T47D (cell line): Measurements from ENCODE around the gene RFX3.

ENCODE experiments used
- DNase-seq, 2 experiments: peaks; one replicate each; pipeline versions ENCODE4 v3.0.0 to v3.0.0-alpha.2; 2011 to 2012; ENCODE audit warnings: low read depth in 1 of 2, low spot score in 1 of 2
- JUND ChIP-seq: IDR thresholded peaks from 2 replicates; pipeline ENCODE4 v1.6.1; 2012; ENCODE audit warnings: low read depth
- in situ Hi-C: cut with HindIII; loops from 2 replicates; pipeline ENCODE4 v1.10.0; 2016; ENCODE audit warnings: low sequenced_read_pairs, low pct_unique_long_range_greater_than_20kb

RFX3 gene

DNA sequence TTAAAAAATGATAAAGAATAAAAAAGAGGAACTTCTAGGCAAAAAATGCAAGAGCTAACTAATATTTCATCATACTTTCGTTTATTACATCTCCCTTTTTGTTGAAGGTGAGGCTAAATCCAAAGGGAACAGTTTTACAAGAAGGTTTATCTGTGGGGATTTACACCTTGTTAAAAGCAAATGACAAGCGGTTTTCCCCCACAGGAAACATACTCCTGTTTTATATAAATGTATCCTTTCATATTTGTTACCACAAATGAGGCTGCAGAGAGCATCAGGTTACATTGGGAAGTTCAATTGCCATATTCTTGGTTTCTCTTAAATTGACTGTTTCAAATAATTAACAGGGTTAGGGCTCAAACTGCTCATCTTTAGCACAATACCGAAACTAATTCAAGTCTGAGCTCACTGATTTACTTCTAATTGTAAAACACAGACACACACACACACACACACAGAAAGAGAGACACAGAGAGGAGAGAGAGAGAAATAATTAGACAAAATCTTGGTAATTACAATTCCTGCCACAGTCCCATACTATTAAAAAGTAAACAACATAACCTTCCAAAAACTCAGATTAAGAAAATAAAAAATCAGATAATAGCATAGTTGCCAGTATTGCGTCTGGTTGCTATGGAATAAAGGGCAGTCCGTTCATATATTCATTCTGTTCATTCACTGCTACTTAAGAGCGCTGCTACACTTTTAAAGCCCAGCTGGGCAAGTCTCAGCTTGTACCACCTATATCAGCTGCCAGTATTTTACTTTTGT is 17.1 kb downstream of the RFX3 start:
- in situ Hi-C loops = no loop called here
- no peak for TF ChIP-seq JUND
- DNase-seq = no peak

DNA sequence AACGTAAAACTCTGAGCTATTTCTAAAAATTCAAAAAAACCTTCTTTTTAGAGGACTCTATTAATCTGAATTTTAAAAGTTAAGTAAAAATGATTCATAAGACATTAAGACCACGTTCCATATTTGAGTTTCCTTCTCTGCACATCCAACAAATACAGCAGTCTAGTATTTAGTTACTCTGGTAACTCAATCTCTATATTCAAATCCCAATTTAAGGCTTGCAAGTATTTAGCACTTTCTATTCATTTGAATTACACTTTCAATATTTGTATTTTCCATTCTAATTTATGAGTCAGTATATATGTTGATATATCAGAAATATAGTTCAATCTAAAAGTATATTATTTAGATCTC is 17.7 kb downstream of the RFX3 start:
- DNase-seq = no peak
- no peak for TF ChIP-seq JUND
- in situ Hi-C loops = no loop called here

DNA sequence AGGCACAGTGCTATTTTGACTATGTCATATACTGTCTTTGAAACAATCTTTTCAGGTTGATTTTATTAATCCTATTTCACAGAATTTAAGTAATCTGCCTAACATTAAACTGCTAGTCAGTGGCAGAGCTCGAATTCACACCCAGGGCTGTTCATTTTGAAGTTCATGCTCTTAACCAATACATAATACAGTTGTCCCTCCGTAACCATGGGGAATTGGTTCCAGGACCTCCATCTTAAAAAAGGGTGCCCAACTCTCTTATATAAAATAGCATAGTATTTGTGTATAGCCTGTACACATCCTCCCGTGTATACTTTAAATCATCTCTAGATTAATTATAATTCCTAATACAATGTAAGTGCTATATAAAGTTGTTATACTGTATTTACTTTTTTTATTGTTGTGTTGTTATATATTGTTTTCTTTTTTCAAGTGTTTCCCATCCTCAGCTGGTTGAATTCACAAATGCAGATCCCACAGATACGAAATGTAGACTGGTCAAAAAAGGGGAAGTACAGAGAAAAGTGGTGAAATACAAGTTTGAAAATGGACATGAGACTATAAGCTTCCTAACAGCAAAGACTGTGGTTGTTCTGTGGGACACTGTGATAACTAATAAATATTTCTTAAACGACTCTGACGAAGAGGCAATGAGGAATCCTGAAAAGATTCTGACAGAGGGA is 18.3 kb downstream of the RFX3 start:
- no peak for DNase-seq
- TF ChIP-seq JUND = no peak
- in situ Hi-C loops = no loop called here

DNA sequence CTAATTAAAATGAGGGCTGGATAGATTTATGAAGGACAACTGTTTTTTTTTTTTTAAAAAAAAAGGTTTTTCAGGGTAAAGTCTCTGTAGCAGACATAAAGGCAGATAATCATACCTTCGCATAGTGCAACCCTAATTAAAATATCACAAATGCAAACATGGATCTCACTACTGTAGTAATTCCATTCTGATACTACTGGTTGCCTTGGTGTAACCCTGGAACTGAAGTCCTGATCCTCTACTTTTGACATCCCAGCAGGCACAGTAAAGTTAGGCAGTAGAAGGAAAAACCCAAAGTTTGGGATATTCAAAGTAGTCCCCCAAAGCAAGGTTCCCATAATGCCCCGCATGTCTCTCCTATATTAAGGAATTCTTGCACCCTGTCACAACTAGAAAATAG is 19.6 kb downstream of the RFX3 start:
- in situ Hi-C loops = no loop called here
- DNase-seq = no peak
- TF ChIP-seq JUND = no peak

DNA sequence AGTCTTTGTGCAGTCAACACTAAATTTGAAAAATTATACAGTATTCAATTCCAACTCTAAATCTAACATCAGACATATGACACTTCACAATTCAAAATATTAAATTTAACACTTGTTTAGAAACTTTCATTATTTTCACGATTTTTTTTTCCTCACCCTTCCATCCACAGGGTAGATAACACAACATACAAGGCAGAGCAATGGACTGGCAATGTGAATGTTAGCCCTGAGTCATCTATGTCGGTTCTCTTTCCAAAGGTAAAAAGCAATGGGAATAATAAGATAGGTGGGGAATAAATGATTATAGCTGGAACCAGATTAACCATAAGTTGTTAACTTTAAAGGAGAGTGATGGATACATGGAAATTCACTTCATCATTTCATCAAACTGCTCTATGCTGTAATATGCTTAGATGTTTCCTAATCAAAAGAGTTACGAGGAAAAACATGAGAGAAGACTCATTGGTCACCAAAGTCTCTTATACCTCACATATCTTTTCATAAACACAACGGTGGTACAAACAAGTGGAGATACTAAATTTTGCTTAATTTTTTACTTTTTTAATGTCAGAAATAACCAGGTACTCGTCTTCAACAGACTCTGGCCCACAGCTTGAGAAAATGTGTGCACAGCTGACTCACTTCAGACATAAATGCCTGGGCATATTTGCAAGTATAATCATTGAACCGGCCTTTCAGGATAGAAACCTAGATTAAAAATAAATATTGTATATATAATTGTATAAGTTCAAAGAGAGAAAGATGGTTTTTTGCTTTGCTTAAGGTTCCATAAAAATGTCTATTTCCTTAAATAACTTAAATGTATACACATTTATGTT is 23.0 kb downstream of the RFX3 start:
- no peak for TF ChIP-seq JUND
- peak in 1 of 2 experiments; percentile 30 for DNase-seq

DNA sequence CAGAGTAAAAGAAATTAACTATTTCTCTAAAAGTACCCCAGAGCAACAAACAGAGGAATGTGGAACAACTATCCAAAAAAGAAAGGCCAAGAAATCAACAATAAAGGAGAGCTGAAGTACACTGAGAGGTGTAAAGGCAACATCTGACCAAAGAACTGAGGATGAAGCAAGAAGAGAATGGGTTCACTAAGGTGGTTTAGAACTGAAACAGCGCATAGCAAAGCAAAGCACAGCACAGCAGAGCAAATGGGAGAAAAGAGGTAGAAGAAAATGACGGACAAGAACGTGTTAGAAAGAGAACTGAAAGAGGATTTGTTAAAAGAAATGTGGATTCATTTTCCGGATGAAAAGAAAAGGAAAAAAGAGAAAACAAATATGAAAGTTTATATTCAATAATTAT is 25.8 kb downstream of the RFX3 start:
- no peak for DNase-seq
- no peak for TF ChIP-seq JUND
- in situ Hi-C loops = no loop called here

More for the DNA sequence above, 23.0 kb downstream of the RFX3 start:
- in situ Hi-C loops = no loop called here

DNA sequence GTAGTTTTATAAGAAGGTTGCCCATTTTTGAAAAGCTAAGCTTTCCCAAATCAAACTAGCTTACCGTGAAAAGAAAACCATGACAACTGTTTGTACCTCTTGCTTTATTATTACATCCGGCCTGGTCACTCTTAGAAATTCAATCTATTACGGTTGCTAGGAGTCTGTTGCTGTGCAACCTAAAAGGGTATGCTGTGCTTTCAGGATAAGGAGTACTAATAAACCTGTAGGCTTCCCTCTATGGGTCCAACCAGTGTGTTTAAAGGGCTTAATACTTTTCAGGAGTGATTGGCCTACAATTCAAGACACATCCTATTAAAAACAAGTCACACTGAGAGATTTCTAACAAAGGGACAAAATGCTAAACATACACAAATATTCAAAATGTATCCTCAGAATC is 27.1 kb downstream of the RFX3 start:
- peak in 1 of 2 experiments; percentile 19 for DNase-seq
- in situ Hi-C loops = no loop called here
- TF ChIP-seq JUND = no peak

DNA sequence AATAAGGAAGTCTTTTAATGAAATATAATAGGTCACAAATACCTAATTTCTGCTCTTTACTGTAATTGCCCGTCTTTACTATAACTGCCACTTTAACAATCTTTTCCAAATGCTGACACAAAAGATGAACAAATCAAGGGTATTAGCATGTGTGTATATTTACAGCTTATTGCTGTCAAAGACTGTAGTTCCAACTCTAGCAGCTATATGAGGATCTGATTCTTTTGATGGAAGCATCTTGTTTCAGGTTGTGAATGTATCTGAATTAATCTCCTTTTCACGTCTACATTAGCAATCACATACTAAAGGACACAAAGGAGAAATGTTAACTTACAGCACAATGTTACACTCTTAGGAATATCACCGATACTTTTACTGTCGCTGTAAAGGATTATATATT is 27.9 kb downstream of the RFX3 start:
- in situ Hi-C loops = no loop called here
- DNase-seq = no peak
- no peak for TF ChIP-seq JUND

DNA sequence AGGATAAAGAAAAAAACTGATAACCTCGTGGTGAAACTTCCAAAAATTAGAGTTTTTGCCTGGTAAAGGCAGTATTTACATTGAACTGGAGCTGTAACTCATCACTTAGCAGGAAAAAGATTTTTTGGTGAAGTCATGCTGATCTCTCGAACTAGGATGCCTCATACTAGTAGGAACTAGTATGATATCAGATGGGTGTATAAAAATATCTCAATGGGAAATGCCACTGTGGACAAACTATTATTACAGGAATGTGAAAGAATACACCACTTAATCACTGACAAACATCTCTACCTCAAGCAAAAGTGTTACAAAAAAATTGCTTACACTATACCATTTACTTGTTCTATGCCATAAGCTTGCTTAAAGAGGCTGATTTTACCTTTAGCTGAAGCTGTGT is 28.4 kb downstream of the RFX3 start:
- in situ Hi-C loops = no loop called here
- no peak for TF ChIP-seq JUND
- DNase-seq = no peak

DNA sequence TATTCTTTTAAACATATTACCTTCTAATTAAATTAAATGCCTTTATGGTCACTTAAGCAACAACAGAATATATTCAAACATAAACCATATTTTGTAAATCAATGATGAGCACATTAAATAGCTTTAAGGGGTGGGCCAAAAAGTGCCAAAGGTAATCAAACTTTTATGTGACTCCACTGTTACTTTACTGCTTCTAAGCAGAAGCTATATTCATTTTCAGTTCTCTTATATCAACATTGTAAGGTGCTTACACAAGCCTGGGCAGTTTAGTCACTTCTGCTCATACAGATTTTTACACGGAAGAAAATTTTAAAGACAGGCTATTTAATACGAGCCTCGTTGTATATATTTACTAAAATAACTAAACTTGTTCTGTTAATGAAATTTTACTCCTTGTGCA is 29.9 kb downstream of the RFX3 start:
- in situ Hi-C loops = no loop called here
- no peak for TF ChIP-seq JUND
- no peak for DNase-seq

DNA sequence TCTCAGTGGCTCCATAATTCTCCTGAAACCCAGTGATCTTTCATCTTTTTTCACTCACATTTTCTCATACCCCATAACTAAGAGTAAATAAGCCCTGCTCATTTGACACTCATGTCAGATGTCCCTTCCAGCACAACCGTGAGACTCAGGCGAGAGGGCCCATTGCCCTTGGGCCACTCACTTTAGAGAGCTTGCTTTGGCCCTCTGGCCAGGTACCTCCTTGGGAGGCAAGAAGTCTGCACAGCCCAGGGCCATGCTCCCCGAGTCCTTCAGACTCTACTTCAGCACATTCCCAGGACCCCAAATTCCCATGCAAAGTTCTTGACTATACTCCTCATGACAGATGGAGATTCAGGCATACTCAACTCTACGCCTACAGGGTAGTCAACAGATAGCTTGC is 33.6 kb downstream of the RFX3 start:
- in situ Hi-C loops = no loop called here
- TF ChIP-seq JUND = no peak
- no peak for DNase-seq

DNA sequence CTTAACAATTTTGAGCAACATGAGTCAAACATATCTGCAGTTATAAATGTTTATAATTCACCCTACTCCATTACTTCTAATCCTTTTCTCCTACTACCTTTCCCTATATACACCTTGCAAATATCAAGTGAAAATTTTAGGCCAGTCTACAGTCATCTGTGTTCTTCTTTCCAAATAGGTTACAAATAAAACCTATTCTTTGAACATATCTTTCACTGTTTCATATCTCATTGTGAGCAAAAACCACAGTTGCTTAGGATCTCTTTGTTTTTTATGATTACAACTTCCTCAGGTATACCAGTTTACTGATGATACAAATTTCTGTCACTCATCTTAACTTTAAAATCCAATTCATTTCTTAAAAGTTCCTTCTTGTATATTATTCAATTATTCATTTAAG is 34.4 kb downstream of the RFX3 start:
- no peak for DNase-seq
- TF ChIP-seq JUND = no peak
- in situ Hi-C loops = no loop called here

DNA sequence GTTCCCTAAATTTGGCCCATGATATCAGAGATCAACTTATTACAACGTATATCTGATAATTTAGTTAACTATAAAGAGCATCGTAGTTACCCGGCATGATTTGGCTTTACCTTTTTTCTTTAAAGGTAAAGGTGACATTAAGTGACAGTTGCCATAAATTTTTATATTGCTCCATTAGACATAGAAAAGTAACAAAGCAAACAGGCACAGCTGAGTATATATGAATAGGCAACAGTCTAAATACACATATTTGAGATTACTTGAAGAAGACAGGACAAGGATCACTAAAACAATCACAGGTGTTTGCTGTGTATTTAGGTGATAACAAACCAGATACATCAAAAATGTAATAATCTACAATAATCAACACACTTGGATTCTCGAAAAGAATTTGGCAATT is 34.8 kb downstream of the RFX3 start:
- no peak for DNase-seq
- TF ChIP-seq JUND = no peak
- in situ Hi-C loops = no loop called here

DNA sequence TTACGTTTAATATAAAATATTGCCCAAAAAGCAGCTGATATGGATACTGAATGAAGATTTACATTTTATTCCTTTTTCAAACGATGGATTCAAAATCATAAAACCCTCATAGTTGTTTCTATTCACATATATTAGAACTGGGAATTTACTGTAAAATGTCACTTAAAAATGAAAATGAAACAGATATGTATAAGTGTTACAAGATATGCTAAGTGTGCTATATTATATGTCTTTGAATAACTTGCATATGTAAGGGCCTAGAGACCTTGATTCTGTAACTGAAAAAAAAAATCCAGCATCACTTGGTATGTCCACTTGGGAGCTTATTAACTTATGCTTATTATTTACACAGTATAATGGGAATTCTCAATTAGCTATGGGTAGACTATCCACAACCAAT is 43.2 kb downstream of the RFX3 start:
- in situ Hi-C loops = no loop called here
- no peak for DNase-seq
- no peak for TF ChIP-seq JUND
